Right atrium auricular region (tissue), 2 donors: ENCODE data around the gene ETV3L. TPM values are rescaled to one million over a fixed set of nuclear protein-coding genes. Genes with fewer than 3 reads are reported as not detected.

Experiments
- DNase-seq: peaks from one replicate; pipeline ENCODE4 v3.0.0-alpha.2; 2019; ENCODE audit warnings: low spot score
- H3K27ac ChIP-seq, 2 donors: fragments of 200-600 bp; sonication (generic); 1 replicate in 1 of 2; 2 replicates in 1 of 2; pipeline ENCODE4 v1.5.1; 2016 to 2019
- H3K27me3 ChIP-seq, 2 donors: fragments of 200-600 bp; sonication (generic); one replicate each; pipeline versions ENCODE4 v1.5.1 to v1.6.0; 2017 to 2019
- H3K36me3 ChIP-seq: fragments of 200-600 bp; sonication (generic); one replicate; pipeline ENCODE4 v1.5.1; 2016
- H3K4me1 ChIP-seq, 2 donors: fragments of 200-600 bp; sonication (generic); one replicate each; pipeline versions ENCODE4 v1.5.1 to v1.6.0; 2017 to 2019
- H3K4me3 ChIP-seq, 2 donors: fragments of 200-600 bp; sonication (generic); 1 replicate in 1 of 2; 2 replicates in 1 of 2; pipeline ENCODE4 v1.5.1; 2017 to 2019; ENCODE audit warnings: mild to moderate bottlenecking in 1 of 2, moderate library complexity in 1 of 2
- H3K9me3 ChIP-seq, 2 donors: fragments of 200-600 bp; sonication (generic); one replicate each; pipeline ENCODE4 v1.5.1; 2019
- CTCF ChIP-seq, 2 donors: fragments of 200-600 bp; sonication (generic); IDR thresholded peaks; one replicate each; pipeline ENCODE4 v1.5.1; 2019; ENCODE audit warnings: antibody characterized with exemption in 2 of 2
- total RNA-seq, 2 donors: library from RNA; depleted of rRNA; stranded (reverse); fragments of >200 nt; gene quantifications; one replicate each; pipeline ENCODE4 v1.1.0, GENCODE V29; 2016

ETV3L gene
- total RNA-seq, 2 donors from 2014 or later, result not detected

GRCh38 chr1:157138220-157139051 is 38.8 kb upstream of the ETV3L start, which contains the start of gene ETV3:
Gene ETV3 (minus strand): TSS chr1:157138395. CDS start chr1:157136352, 2,043 bp downstream.
- H3K27ac ChIP-seq, result peak within 1 kb of the TSS; percentile 98
- H3K4me1 ChIP-seq, result peaks cover 0 to 26% of the 10 kb centered on the region in 2 donors
- no peaks in the 10 kb centered on the region for H3K9me3 ChIP-seq
- TF ChIP-seq CTCF (IDR thresholded peaks at IDR 0.05), result peak in 1 of 2 donors; percentile 10
- H3K4me3 ChIP-seq, result peak within 1 kb of the TSS; percentile 97 to 98
- DNase-seq, result peak; percentile 90
- no peaks in the 10 kb centered on the region for H3K27me3 ChIP-seq
- peaks cover 26% of the 10 kb centered on the region for H3K36me3 ChIP-seq

GRCh38 chr1:157137408-157138219 is 38.0 kb upstream of the ETV3L start:
- TF ChIP-seq CTCF (IDR thresholded peaks at IDR 0.05), result no peak
- Histone ChIP-seq H3K4me1 (peaks cover 0 to 31% of the 10 kb centered on the region in 2 donors), H3K27ac (peak overlapping the region; percentile 98), H3K27me3 (no peaks in the 10 kb centered on the region), H3K9me3 (no peaks in the 10 kb centered on the region), H3K36me3 (peaks cover 33% of the 10 kb centered on the region), H3K4me3 (peak overlapping the region; percentile 97 to 98)
- no peak for DNase-seq

- H3K9me3 ChIP-seq, result no peaks in the 10 kb centered on the region
- no peak for TF ChIP-seq CTCF (IDR thresholded peaks at IDR 0.05)
- no peak for DNase-seq
- no peaks in the 10 kb centered on the region for H3K27me3 ChIP-seq
- peak overlapping the region; percentile 97 to 98 for H3K4me3 ChIP-seq
- peak overlapping the region in 1 of 2 donors; percentile 98 for H3K27ac ChIP-seq
- H3K4me1 ChIP-seq, result peaks cover 0 to 33% of the 10 kb centered on the region in 2 donors
- peaks cover 38% of the 10 kb centered on the region for H3K36me3 ChIP-seq
These were observed 37.4 kb upstream of the ETV3L start for GRCh38 chr1:157137046-157137407.

GRCh38 chr1:157136133-157136532 is 36.5 kb upstream of the ETV3L start:
- no peaks in the 10 kb centered on the region for H3K9me3 ChIP-seq
- TF ChIP-seq CTCF (IDR thresholded peaks at IDR 0.05), result no peak
- peaks cover 0 to 33% of the 10 kb centered on the region in 2 donors for H3K4me1 ChIP-seq
- H3K27ac ChIP-seq, result no peak overlapping the region
- DNase-seq, result no peak
- no peak overlapping the region for H3K4me3 ChIP-seq
- peaks cover 47% of the 10 kb centered on the region for H3K36me3 ChIP-seq
- no peaks in the 10 kb centered on the region for H3K27me3 ChIP-seq

GRCh38 chr1:157135646-157136045 is 36.0 kb upstream of the ETV3L start:
- Histone ChIP-seq H3K27me3 (no peaks in the 10 kb centered on the region), H3K9me3 (no peaks in the 10 kb centered on the region), H3K4me1 (peaks cover 0 to 33% of the 10 kb centered on the region in 2 donors), H3K36me3 (peaks cover 51% of the 10 kb centered on the region), H3K27ac (no peak overlapping the region), H3K4me3 (no peak overlapping the region)
- no peak for TF ChIP-seq CTCF (IDR thresholded peaks at IDR 0.05)
- no peak for DNase-seq
